ENCODE measurements around the gene PCSK1. TPM values are rescaled to one million over a fixed set of nuclear protein-coding genes. Genes with fewer than 3 reads are reported as not detected.

The PCSK1 gene
- total and polyA plus RNA-seq, 2 experiments from 2014 or later: not detected

DNA sequence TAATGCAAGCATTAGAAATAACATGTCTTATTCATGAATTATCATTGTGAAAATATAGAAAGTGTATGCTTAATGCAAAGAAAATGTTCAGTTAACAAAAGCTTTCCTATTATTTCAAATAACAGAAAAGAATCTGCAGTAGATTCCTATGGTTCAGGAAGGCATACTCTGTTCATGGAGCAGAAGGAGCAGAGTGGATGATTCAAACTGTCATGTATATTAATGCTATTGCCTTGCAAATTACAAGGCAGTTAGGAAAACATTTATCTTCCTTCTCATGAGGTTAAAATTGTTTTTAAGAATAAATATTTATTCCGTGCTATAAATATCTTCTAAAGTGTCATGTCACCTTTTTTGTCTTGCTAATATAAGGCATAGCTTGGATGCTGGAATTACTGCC, 47.5 kb downstream of the PCSK1 start:
- no peak overlapping the region for H3K27ac ChIP-seq
- no peaks in the 10 kb centered on the region for H3K36me3 ChIP-seq
- H3K4me3 ChIP-seq: no peak overlapping the region
- no peaks in the 10 kb centered on the region for H3K4me1 ChIP-seq (ENCODE audit: low read depth)
- no peak for DNase-seq (ENCODE audit: low read depth in 1 of 2, low spot score in 1 of 2)
- TF ChIP-seq, protein P1, sequence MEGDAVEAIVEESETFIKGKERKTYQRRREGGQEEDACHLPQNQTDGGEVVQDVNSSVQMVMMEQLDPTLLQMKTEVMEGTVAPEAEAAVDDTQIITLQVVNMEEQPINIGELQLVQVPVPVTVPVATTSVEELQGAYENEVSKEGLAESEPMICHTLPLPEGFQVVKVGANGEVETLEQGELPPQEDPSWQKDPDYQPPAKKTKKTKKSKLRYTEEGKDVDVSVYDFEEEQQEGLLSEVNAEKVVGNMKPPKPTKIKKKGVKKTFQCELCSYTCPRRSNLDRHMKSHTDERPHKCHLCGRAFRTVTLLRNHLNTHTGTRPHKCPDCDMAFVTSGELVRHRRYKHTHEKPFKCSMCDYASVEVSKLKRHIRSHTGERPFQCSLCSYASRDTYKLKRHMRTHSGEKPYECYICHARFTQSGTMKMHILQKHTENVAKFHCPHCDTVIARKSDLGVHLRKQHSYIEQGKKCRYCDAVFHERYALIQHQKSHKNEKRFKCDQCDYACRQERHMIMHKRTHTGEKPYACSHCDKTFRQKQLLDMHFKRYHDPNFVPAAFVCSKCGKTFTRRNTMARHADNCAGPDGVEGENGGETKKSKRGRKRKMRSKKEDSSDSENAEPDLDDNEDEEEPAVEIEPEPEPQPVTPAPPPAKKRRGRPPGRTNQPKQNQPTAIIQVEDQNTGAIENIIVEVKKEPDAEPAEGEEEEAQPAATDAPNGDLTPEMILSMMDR (IDR thresholded peaks at IDR 0.05; ENCODE audit: low read depth, low read length): no peak
- no peaks in the 10 kb centered on the region for H3K9me3 ChIP-seq (ENCODE audit: low read depth)
- H3K27me3 ChIP-seq: no peaks in the 10 kb centered on the region

GRCh38 chr5:96384353-96384752, 48.7 kb downstream of the PCSK1 start:
- Histone ChIP-seq H3K4me3 (no peak overlapping the region), H3K27me3 (no peaks in the 10 kb centered on the region), H3K36me3 (no peaks in the 10 kb centered on the region), H3K4me1 (ENCODE audit: low read depth) (no peaks in the 10 kb centered on the region), H3K9me3 (ENCODE audit: low read depth) (no peaks in the 10 kb centered on the region), H3K27ac (no peak overlapping the region)
- TF ChIP-seq, protein P1 (IDR thresholded peaks at IDR 0.05; ENCODE audit: low read depth, low read length): no peak
- peak in 1 of 2 donors; percentile 67 for DNase-seq (ENCODE audit: low read depth in 1 of 2, low spot score in 1 of 2)

GRCh38 chr5:96381526-96381925, 51.5 kb downstream of the PCSK1 start:
- no peak overlapping the region for H3K4me3 ChIP-seq
- TF ChIP-seq, protein P1 (IDR thresholded peaks at IDR 0.05; ENCODE audit: low read depth, low read length): no peak
- no peak overlapping the region for H3K27ac ChIP-seq
- H3K36me3 ChIP-seq: no peaks in the 10 kb centered on the region
- no peaks in the 10 kb centered on the region for H3K9me3 ChIP-seq (ENCODE audit: low read depth)
- H3K4me1 ChIP-seq (ENCODE audit: low read depth): no peaks in the 10 kb centered on the region
- peak in 1 of 2 donors; percentile 8 for DNase-seq (ENCODE audit: low read depth in 1 of 2, low spot score in 1 of 2)
- H3K27me3 ChIP-seq: no peaks in the 10 kb centered on the region

- DNase-seq (ENCODE audit: low read depth in 1 of 2, low spot score in 1 of 2): no peak
- no peaks in the 10 kb centered on the region for H3K27me3 ChIP-seq
- no peaks in the 10 kb centered on the region for H3K4me1 ChIP-seq (ENCODE audit: low read depth)
- no peaks in the 10 kb centered on the region for H3K9me3 ChIP-seq (ENCODE audit: low read depth)
- H3K27ac ChIP-seq: no peak overlapping the region
- H3K36me3 ChIP-seq: no peaks in the 10 kb centered on the region
- TF ChIP-seq, protein P1 (IDR thresholded peaks at IDR 0.05; ENCODE audit: low read depth, low read length): no peak
- no peak overlapping the region for H3K4me3 ChIP-seq
Measured at GRCh38 chr5:96379896-96380295, 53.2 kb downstream of the PCSK1 start.

GRCh38 chr5:96377597-96377996, 55.5 kb downstream of the PCSK1 start:
- H3K27me3 ChIP-seq: no peaks in the 10 kb centered on the region
- no peak for DNase-seq (ENCODE audit: low read depth in 1 of 2, low spot score in 1 of 2)
- H3K27ac ChIP-seq: no peak overlapping the region

More at GRCh38 chr5:96377597-96377996, 55.5 kb downstream of the PCSK1 start:
- Histone ChIP-seq H3K4me1 (ENCODE audit: low read depth) (no peaks in the 10 kb centered on the region), H3K4me3 (no peak overlapping the region), H3K36me3 (no peaks in the 10 kb centered on the region), H3K9me3 (ENCODE audit: low read depth) (no peaks in the 10 kb centered on the region)
- TF ChIP-seq, protein P1 (IDR thresholded peaks at IDR 0.05; ENCODE audit: low read depth, low read length): no peak
